AG08395 (cell line): ENCODE data around the gene RGP1.

Source experiments
- DNase-seq: peaks from one replicate; pipeline ENCODE4 v3.0.0; 2012; ENCODE audit warnings: mixed read lengths, low spot score

Gene RGP1

DNA sequence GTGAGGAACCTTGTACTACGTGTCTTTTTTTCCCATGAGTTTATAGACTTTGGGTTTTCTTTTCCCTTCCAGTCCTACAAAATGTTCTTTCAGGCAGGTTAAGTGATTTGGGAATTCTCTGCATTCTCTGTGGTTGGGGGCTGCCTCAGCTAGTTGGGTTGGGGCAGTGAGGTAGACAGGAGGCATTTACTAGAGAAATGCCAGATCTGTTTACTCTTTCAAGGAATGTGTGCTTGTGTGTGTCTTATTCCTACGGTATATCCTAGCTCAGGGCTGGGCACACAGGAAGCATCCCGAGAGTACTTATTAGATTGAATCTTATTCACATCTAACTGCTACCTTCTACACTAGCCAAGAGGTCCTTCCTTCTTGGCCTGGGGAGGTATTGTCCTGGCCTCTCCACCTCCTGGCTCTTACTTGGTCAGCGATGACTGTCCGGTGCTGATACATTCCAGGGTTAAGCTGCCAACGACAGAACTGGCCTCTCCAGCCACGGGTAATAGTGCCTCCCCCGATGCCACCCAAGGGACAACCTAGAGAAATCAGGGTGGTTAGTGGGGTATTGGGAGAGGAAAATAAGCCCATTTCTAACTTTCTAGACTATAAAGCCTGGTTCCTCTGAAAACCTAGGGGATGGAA, 5.1 kb upstream of the RGP1 start:
- DNase-seq, result no peak

DNA sequence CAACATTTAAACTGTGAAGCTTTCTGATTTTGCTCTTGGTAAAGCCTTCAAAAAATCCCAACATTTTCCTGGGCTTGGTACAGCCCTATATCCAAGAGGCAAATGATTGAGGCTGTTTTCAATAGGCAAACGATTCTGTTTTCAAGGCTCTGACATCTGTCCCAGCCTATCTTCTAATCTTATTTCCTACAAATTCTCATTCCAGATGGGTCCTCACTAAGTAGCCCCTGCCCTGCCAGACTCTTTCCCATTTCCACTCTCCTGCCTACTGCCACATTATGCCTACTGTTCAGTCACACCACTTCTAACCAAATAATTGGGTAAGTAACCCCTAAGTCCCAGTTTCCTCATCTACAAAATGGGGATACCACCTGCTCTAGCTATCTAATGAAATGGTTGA, 3.5 kb upstream of the RGP1 start:
- no peak for DNase-seq

DNA sequence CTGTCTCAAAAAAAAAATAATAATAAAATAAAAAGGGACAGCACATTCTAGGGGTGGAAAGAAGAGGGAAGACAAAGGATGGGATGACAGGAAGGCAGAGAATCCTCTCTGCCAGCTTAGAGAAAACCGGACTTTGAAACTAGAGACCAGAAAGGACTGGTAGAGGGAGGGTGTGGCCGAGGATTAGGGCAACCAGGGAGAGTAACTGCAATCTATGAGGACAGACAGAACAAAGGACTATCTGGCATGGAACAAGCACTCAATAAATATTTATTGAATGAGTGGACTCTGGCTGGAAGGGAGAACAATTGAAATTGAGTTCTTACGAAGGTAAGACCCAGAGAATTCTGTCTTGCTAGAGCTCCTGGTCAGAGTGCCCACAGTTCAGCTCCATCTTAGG, 2.5 kb upstream of the RGP1 start:
- DNase-seq, result no peak

DNA sequence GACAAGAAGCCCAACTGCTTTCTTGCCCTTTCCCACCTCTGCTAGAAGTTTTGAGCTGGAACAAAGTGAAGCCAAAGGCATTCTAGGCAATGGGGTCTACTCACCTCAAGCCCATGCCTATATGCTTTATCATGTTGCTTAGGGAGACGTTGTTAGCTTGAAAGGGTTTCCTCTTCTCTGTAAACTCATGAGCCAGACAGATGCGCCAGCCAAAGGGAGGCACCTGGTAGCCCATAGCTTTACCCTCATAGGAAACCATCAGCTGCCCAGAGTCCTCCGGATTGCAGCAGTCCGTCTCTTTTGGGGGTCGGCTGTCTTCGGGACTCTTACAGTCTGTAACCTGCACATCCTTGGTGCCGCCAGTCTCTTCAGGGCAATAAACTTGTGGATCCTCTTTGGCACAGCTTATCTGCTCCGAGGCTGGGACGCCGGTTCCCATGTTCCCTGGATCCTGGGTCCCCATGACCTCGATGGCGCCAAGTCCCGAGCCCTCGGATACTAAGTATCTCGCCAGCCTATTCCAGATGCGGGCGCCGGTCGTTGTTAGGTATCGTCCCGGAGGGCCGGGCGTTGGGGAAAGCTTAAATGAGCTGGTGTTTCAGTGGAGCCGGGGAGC, 737 bp upstream of the RGP1 start:
- DNase-seq, result no peak

DNA sequence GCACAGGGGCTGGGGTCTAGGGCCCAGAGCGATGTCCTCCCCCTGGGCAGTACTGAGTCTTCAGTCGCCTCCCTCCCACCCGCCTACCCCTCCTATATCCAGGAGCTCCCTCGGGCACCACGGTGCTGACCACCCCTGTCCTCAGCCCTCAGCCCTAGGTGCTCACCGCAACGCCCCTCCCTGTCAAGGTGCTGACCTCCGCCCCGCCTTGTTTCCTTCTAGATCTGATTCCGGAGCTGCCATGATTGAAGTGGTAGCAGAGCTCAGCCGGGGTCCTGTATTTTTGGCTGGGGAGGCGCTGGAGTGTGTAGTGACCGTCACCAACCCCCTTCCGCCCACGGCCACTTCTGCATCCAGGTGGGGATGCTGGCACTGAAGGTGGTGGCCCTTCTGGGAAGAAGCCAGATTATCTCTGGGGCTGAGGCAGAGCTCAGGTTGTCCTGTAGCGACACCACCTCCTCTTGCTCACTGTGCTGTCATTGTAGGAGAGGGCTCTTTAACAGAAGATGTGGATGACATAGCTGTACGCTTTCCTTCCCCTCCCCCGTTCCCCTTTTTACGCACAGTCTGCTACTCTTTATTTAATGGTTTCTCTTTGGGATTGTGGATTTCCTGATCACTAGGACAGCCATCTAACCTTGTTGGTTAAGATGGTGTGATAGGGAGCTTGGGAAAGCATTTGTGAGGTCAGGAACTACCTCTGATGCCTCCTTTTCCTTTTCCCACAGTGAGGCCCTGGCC, 598 bp downstream of the RGP1 start:
- no peak for DNase-seq

DNA sequence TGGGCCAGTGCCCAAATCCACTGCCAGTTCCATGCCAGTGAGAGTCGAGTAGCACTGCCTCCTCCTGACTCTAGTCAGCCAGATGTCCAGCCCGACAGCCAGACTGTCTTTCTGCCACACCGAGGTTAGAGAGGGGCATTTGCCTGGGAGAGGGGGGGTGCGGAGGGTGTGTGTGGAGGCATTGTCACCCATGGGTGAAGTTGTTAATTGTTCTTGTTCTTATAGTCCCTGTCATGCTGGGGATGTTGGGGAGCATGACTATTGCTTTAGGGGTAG, 1.1 kb downstream of the RGP1 start:
- DNase-seq, result no peak

DNA sequence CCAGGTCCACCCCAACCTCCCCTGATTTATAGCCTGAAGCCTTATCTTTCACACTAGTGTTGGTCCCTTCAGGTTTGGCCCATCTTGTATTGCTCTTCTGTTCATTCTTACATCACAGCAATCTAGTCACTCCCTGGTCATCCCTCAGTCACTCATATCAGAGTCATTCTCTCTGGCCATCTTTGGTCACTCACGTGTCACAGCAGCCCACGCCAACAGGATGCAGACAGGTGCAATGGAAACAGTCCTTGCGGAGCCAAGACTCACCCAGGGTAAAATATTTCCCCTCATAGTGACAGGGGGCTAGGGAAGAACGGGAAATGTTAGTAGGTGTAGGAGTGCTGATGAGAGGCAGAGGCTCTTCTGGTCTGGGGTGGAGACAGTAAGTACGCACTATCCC, 4.4 kb downstream of the RGP1 start:
- no peak for DNase-seq

DNA sequence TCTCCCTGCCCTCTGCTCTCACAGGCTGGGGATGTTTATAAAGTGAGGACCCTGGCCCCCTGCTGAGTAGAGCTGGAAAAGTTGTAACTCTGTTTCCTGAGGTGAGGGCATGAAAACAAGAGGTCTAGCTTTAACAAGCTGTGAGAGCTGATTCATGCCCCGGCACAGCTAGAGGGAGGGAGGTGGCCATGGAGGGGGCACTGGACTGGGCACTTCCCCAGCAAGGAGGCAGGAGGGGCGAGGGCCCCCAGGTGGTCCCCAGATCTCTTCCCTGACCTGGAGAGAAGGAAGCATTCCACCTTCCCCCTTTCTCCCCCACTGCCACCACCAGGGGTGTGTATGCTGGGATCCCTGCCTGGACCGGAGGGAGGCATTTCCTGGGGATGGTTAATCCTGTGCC, 5.2 kb downstream of the RGP1 start, which contains the start of gene MSMP:
MSMP (minus strand) TSS at position 13 of the 400 bp plus-strand sequence. CDS start 147 bp downstream, outside the sequence.
- DNase-seq, result no peak

DNA sequence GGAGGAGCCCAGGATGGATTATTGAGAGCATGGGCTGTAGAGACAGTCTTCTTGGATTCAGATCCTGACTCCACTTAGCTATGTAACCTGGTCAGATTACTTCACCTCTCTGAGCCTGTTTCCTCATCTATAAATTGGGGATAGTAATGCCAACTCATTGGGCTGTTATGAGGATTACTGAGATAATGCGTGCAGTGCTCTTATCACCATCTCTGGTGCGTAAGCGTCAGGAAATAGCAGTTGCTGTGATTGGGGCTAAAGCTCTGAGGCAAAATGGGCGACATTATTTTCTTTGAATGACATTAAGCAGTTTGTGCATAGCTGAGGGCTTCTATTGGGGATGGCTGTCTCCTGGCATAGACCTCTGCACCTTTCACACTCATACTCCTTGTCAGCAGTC, 6.0 kb downstream of the RGP1 start:
- DNase-seq, result no peak

DNA sequence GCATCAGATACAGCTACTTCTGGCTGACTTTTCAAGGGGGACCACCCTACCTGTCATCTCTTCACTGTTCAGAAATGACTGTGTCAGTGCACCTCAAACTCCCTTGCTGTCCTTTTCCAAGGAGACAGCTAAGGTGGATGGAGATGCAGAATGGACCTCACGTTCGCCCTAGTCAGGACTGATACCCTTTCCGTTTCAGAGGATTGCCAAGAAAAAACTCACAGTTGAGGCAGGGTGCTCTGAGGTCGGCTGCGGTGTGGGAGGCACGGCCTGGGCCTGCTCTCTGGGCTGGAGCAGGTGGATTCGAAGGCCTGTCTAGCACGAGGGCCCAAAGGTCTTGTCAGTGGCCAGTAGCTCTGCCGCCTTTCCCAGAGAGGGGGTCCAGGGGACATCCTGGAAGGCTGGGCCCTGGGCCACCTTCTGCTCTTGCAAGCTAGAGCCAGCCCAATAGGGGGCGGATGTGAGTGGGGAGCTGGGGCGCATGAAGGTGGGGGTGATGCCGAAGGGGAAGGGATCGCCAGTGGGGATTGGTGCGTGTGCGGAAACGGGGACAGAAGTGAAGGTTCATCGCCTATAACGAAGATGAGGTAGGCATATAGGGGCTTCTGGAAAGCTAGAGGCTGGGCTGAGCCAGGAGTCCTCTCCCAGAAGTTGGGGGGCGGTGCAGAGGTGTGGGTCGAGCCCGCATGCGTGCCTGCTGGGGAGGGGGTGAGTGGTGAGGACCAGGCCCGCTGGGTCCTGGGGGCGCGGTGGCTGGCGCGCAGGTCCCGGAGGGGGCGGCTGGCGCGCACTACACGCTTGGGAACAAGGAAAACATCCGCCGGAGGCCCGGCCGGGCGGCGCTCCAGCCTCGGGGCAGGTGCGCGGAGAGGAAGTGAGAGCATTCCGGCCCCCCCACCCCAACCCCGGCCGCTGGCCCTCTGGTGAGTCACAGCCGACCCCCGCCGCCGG, 7.5 kb downstream of the RGP1 start:
- DNase-seq, result no peak

DNA sequence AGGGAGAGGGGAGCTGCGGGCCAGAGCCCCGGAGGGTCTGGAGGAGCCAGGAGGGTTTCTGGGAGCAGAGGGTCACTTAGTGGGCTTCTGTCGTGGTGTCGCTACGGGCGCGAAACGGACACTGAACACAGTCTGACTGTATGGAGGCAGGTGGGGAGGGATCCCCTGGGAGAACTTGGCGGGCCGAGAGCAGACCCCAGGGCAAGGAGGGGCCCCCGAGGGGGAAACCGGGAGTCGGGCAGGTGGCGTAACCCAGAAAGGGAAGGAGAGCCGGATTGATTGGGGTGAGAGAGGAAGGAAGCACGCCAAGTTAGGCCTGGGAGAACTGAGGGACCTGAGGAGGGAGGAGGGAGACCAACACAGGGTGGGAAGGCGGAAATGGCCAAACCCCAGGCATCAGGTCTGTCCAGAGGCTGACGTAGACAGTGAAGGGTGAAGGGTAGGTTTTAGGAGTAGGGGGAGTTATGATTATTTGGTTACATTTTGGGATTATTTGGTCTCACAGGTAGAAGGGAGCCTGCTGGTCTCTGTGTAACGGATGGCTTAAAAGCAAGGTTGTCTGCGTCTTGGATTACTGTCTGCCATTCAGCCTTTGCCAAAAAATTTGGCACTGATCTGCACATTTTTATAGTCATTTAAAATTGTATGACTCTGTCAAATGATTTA, 8.3 kb downstream of the RGP1 start:
- no peak for DNase-seq

DNA sequence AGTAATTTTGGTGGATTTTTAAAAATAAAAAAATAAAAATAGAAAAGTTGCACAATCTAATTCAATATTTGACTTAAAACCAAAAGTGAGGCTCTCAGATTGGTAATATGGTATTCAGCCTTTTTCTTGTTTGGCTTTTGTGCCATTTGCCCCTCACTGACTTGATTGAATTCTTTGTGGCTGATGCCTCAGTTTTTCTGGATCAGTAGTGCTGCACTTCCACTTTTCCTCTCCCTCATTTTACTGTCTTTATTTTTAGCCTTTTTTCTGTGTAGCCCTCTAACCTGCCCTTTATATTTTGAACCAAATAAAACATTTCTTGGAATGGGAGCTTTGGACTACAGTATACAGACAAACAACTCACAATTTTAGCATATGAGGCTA, 8.8 kb downstream of the RGP1 start:
- DNase-seq, result no peak

DNA sequence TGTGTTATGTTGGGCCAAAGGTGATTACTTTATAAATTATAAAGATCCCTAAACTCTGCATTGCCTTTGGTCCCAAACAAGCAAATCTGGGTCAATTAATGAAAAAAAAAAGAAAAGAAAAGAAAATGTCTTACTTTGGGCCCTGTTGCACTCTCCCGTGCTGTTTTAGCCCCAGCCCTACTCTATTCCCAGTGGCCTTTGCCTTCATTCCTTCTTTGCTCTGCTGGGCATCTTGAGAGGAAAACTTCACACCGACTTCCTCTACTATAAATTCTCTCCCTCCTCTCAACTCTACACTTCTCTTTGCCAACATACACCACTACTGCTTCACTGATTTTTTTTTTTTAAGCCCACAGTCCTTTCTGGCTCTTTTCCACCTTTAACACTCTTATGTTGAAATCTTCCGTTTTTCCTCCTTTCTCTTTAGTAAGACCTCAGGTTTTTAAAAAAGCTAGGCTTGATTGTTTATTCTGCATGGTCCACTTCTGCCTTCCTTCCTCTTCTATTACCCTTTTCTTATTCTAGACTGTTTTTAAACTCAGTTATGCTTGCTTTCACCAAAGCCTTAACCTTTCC, 9.5 kb downstream of the RGP1 start:
- no peak for DNase-seq

DNA sequence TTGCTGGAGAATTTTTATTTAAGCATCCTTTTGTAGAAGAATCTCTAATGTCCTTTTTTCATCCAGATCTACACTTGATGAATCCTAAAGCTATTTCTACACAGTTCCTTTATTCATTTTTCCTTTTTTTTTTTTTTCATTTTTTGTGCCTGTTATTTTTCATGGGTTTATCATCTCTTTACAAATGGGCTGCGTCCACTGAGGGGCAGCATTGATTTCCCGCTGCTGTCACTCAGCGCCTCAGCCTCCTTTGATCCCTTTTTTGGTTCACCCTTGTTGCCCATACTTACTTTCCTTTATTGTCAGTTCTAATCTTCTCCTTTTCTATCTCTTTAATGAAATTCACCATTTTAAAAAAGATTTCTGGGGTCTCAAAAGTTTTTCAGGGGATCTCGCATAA, 10.7 kb downstream of the RGP1 start:
- no peak for DNase-seq

DNA sequence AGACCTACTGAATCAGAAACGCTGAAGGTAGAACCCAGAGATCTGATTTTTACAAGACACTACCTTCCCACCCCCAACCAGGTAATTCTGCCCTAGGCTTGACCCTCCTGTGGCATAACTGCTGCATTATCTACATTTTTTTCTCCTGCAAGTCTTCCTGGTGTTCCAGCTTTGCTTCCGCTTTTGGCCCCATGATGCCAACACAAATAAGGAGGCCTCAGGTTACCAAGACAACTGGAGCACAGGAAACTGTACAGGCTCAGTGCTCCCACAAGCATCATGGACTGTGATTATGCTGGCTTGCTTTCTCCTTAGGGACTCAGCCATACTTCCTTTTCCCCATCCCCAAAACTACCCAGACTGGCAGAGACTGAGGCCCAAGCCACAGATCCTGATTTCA, 11.6 kb downstream of the RGP1 start:
- DNase-seq, result no peak

DNA sequence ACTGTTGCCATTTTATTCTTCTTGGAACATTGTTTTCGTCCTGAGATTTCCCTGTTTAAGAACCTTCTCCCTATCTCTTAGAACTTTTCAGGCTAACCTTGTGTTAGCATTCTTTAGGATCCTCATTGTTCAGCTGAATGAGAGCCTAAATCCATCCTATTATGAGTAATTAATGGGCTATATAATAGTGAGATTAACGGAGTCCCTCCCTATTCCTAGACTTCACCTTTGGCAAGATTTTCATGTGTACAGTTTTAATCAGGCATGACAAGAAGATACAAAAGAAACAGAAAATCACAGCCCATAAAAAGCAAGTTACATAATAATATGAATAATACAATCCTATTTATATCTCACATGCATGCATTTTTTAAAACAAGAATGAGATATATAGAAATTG, 14.1 kb downstream of the RGP1 start:
- no peak for DNase-seq

DNA sequence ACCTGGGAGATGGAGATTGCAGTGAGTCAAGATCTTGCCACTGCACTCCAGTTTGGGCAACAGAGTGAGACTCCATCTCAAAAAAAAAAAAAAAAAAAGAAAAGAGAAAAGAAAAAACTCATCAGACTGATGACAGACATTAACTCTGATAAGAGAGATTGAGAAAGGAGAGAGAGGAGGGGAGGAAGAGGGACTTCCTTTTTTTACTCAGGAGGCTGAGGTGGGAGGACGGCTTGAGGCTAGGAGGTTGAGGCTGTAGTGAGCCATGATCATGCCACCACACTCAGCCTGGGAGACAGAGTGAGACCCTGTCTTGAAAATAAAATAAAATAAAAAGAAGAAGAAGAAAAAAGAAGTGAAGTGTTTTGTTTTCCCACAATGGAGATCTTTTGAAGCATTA, 14.7 kb downstream of the RGP1 start:
- DNase-seq, result no peak

DNA sequence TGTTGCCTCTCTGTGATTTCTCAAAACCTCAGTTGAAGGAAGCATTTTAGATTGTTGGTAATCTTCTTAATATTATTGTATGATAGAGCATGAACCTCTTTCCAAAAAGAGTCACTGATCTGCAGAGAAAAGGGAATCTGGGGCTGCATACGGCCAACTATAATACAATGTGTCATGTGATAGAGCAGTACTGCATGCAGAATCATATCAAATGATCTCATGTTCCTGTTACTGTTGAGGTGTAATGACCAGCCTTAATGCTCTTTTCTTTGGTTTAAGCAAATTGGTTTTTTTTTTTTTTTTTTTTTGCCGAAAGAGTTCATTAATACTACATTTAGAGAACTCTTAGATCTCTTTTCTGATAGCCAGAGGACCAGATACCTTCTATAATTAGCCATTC, 17.9 kb downstream of the RGP1 start:
- DNase-seq, result no peak

DNA sequence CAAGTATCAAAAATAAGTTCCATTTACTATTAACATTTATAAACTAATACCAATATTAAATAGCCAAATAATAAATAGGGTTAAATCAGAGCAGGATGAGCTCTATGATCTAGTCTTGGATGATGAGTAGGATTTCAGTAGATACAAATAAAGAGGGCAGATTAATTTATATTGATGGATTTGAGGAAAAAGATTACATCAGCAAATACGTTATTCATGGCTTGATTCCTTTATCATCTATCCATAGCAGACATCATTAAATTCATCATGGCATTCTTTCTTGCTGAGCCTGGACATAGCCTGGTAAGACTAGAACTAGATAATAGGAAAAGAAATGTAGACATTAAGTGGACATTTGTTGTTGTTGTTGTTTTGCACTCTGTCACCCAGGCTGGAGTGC, 18.4 kb downstream of the RGP1 start:
- DNase-seq, result no peak

DNA sequence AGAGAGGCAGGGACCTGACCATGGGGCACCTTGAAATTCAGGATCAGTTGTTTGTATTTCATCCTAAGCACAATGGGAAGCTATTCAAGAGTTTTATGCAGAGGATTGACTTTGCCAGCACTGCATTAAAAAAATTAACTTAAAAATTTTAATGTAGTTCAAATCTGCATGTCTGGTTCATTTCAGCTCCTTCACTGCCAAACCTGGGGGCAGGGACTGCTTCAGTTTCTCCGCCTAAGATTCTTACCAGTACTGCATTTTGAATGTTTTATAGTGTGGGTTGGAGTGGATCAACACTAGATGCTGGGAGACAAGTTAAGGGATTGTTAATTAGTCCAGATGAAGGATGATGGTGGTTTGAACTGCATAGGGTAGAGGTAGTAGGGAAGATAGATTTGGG, 20.7 kb downstream of the RGP1 start:
- DNase-seq, result no peak

DNA sequence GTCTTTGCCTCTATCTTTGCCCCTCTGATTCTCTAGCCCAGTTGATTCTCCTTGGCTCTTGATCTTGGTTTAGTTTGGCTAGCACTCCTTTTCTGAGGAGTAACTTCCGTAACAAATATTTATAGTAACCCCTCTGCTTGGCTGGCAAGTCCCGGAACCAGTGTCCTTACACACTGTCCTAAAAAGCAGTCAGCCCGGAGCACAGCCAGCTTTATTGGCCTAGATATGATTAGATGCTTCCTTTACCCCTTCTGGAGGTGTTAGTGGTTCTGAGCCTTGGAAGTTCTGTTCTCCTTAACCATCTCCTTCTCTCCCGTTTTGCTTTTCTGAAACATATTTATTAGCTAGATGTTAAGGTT, 22.0 kb downstream of the RGP1 start:
- no peak for DNase-seq

DNA sequence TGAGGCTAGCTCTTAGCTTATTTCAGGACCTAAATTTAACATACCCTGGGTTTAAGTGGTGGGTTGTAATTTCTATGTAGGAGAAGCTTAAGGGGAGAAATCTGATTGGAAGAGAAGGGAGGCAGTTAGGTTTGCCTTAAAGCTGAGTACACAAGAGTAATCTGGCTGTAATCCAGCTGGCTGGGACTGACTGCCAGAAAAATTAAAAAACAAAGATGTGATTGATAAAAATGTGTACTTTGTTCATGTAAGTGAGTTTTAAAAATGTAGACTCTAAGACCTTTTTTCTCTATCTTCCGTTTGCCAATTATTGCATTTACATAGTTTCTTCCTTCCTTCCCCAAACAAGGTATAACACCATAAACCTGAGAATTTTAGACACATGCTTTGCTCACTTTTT, 22.4 kb downstream of the RGP1 start:
- DNase-seq, result no peak
